DND-41 (cell line): Measurements from ENCODE around the gene FAR2.

ENCODE experiments used
- ATAC-seq: fragments of 200-7000 bp; cut with Tn5 transposase; 3 replicates; pipeline ENCODE4 v1.9.1; 2021; ENCODE audit warnings: low read depth; ENCODE audit not compliant: insufficient read depth
- DNase-seq: peaks from one replicate; pipeline ENCODE4 v3.0.0-alpha.2; 2020
- H2AFZ ChIP-seq: 2 replicates; pipeline ENCODE4 v1.6.0; 2012; ENCODE audit warnings: low read depth, low read length
- H3K27ac ChIP-seq: 2 replicates; pipeline ENCODE4 v1.5.1; 2012; ENCODE audit warnings: low read length, inconsistent platforms
- H3K27me3 ChIP-seq: fragments of 200-600 bp; sonication (generic); 2 replicates; pipeline ENCODE4 v1.6.0; 2012; ENCODE audit warnings: low read length, mild to moderate bottlenecking, inconsistent platforms; ENCODE audit not compliant: insufficient read depth, poor library complexity
- H3K36me3 ChIP-seq: 2 replicates; pipeline ENCODE4 v1.5.1; 2012; ENCODE audit warnings: low read length, inconsistent platforms; ENCODE audit not compliant: insufficient read depth
- H3K4me1 ChIP-seq: 2 replicates; pipeline ENCODE4 v1.5.1; 2012; ENCODE audit warnings: mild to moderate bottlenecking, low read length; ENCODE audit not compliant: insufficient read depth
- H3K4me2 ChIP-seq: 2 replicates; pipeline ENCODE4 v1.6.0; 2012; ENCODE audit warnings: mild to moderate bottlenecking, moderate library complexity, low read length, inconsistent platforms; ENCODE audit not compliant: insufficient read depth
- H3K4me3 ChIP-seq, 2 experiments: fragments of 200-600 bp in 1 of 2; shearing (Covaris generic) in 1 of 2; 2 replicates each; pipeline ENCODE4 v1.5.1; 2012 to 2016; ENCODE audit warnings: inconsistent platforms in 2 of 2, low read length in 2 of 2, mild to moderate bottlenecking in 2 of 2, low read depth in 1 of 2, moderate library complexity in 1 of 2
- H3K79me2 ChIP-seq: 2 replicates; pipeline ENCODE4 v1.6.0; 2012; ENCODE audit warnings: low read length, inconsistent platforms; ENCODE audit not compliant: insufficient read depth
- H3K9ac ChIP-seq: 2 replicates; pipeline ENCODE4 v1.6.0; 2012; ENCODE audit warnings: low read depth, mild to moderate bottlenecking, inconsistent platforms, low read length, moderate library complexity
- H3K9me3 ChIP-seq: 2 replicates; pipeline ENCODE4 v1.5.1; 2012; ENCODE audit warnings: low read length, moderate library complexity, mild to moderate bottlenecking, inconsistent platforms; ENCODE audit not compliant: insufficient read depth, severe bottlenecking
- H4K20me1 ChIP-seq: 2 replicates; pipeline ENCODE4 v1.6.0; 2012; ENCODE audit warnings: low read length; ENCODE audit not compliant: insufficient read depth
- EZH2 ChIP-seq: IDR thresholded peaks from 3 replicates; pipeline ENCODE4 v1.6.1; 2012; ENCODE audit warnings: borderline replicate concordance, low read depth, mild to moderate bottlenecking, moderate library complexity, low read length, inconsistent platforms; ENCODE audit not compliant: severe bottlenecking
- TF ChIP-seq, protein P1 (sequence below): IDR thresholded peaks from 2 replicates; pipeline ENCODE4 v1.5.1; 2012; ENCODE audit warnings: borderline replicate concordance, low read length, moderate library complexity, mild to moderate bottlenecking; ENCODE audit not compliant: poor library complexity, severe bottlenecking; ENCODE audit errors: extremely low read depth

FAR2 gene

DNA sequence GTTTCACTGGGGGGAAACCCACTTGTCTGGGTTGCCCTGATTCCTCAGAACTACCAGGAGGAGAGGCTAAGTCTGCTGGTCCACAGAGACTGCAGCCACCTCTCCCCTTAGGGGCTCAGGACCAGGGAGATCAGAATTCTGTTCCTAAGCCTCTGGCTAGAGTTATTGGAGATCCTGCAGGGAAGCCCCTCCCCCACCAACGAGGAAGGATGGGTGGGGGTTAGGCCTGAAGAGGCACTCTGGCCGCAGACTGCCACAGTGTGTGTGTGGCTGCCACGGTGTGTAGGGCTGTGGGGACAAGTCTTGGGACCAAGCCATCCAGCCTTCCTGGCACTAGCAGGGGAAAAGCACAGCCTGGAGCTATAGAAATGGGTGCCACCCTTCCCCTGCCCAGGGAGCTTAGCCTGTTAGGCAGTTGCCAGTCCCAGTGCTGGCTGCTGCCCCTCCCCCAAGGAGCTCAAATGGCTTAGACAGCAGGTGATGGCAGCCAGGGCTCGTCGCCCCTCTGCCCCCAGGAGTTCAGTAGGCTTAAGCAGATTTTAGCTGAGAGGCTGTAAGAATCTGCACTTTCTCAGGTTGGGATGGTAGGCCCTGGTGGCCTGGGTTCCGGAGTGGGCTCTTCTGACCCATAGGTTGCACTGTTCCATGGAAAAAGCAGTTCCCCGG lies 124.2 kb downstream of the FAR2 start:
- peaks cover 17% of the 10 kb centered on the region for H3K36me3 ChIP-seq
- DNase-seq (no peak), ATAC-seq (no peak)
- H3K79me2 ChIP-seq = no peaks in the 10 kb centered on the region
- no peak overlapping the region for H3K4me3 ChIP-seq
- H3K4me2 ChIP-seq = no peak overlapping the region
- no peaks in the 10 kb centered on the region for H3K9me3 ChIP-seq
- H2AFZ ChIP-seq = no peak overlapping the region
- no peaks in the 10 kb centered on the region for H4K20me1 ChIP-seq
- no peak overlapping the region for H3K27ac ChIP-seq
- no peak for TF ChIP-seq EZH2
- TF ChIP-seq, protein P1, sequence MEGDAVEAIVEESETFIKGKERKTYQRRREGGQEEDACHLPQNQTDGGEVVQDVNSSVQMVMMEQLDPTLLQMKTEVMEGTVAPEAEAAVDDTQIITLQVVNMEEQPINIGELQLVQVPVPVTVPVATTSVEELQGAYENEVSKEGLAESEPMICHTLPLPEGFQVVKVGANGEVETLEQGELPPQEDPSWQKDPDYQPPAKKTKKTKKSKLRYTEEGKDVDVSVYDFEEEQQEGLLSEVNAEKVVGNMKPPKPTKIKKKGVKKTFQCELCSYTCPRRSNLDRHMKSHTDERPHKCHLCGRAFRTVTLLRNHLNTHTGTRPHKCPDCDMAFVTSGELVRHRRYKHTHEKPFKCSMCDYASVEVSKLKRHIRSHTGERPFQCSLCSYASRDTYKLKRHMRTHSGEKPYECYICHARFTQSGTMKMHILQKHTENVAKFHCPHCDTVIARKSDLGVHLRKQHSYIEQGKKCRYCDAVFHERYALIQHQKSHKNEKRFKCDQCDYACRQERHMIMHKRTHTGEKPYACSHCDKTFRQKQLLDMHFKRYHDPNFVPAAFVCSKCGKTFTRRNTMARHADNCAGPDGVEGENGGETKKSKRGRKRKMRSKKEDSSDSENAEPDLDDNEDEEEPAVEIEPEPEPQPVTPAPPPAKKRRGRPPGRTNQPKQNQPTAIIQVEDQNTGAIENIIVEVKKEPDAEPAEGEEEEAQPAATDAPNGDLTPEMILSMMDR = no peak
- no peaks in the 10 kb centered on the region for H3K27me3 ChIP-seq
- H3K4me1 ChIP-seq = no peaks in the 10 kb centered on the region
- H3K9ac ChIP-seq = no peak overlapping the region

DNA sequence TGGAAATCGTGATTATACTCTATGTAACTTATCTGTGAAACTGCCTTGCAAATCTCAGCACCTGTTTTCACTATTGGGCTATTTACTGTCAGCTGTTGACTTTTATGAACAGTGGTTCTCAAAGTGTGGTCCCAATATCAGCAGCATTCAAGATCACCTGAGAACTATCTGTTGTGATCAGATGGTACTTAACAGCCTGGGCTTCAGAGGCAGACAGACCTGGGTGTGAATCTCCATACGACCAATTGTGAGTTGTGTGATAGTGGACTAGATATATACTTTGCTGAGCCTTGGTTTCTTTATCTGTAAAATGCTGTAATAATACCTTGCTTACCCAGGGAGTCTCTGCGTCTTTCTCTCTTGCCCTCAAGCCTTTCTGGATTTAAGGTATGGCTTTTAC lies 126.8 kb downstream of the FAR2 start:
- TF ChIP-seq EZH2 = no peak
- H3K4me2 ChIP-seq = no peak overlapping the region

DNA sequence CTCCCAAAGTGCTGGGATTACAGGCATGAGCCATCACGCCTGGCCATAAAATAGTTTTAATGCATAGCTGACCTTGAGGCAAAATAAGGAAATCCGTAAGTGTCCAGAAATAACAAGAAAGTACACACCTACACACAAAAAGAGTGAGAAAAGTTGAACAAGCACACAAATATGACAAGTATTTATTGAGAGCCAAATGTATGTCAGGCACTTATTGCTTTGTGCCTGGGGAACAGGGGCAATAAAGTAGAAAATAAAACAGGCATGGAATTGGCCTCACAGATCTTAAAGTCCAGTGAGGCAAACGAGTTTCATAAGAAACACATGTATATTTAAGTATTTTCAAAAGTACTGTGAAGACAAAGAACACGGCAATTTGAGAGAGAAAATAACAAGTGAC lies 128.2 kb downstream of the FAR2 start:
- H3K4me3 ChIP-seq = no peak overlapping the region
- ATAC-seq = no peak
- peaks cover 7% of the 10 kb centered on the region for H3K4me1 ChIP-seq
- H3K9ac ChIP-seq = no peak overlapping the region
- DNase-seq = no peak
- H3K36me3 ChIP-seq = peaks cover 8% of the 10 kb centered on the region; the same call in 1 of the 2 replicates
- no peak for TF ChIP-seq EZH2
- TF ChIP-seq, protein P1 = no peak
- H3K27me3 ChIP-seq = no peaks in the 10 kb centered on the region
- no peaks in the 10 kb centered on the region for H3K9me3 ChIP-seq
- H3K79me2 ChIP-seq = no peaks in the 10 kb centered on the region
- no peak overlapping the region for H2AFZ ChIP-seq
- no peaks in the 10 kb centered on the region for H4K20me1 ChIP-seq
- H3K27ac ChIP-seq = no peak overlapping the region
- H3K4me2 ChIP-seq = no peak overlapping the region

More for the DNA sequence above, 126.8 kb downstream of the FAR2 start:
- Histone ChIP-seq H3K27ac (no peak overlapping the region), H3K79me2 (no peaks in the 10 kb centered on the region), H3K9me3 (no peaks in the 10 kb centered on the region), H3K4me1 (no peaks in the 10 kb centered on the region), H3K9ac (no peak overlapping the region), H2AFZ (no peak overlapping the region), H4K20me1 (no peaks in the 10 kb centered on the region), H3K36me3 (peaks cover 12% of the 10 kb centered on the region), H3K4me3 (no peak overlapping the region), H3K27me3 (no peaks in the 10 kb centered on the region)
- ATAC-seq (no peak), DNase-seq (no peak)

DNA sequence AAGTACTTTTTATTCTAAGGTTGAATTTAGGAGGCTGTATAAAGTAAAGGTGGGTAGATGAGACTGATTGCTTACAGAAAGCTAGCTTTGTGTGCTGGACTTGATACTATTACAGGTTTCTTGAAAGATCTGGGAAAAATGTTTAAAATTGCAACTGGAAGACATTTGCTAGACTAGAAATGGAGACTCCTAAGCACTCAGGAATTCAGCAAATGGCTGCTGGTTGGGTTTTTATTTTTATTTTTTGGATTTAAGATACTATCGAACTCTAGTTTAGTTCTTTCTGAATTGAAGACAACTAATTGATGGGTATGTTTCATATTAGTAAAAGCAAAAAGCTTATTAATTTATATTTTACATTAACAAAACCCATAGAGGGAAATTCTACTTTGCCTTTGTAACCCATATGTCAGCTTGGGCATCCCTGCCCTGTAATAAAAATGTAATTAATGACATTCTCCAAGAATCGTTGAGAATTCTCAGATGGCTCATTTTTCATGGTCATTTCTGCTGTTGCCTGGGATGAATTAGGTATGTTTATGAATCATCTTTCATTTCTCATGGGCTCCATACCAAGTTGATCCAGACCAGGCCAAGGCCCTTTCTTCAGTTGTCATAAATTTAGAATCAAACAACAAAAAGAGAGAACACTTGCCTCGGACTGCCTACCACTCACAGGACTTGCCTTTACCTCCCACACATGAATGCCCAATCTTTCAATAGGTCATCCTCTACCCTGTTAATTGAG lies 129.8 kb downstream of the FAR2 start:
- Histone ChIP-seq H4K20me1 (no peaks in the 10 kb centered on the region), H3K9ac (no peak overlapping the region), H3K9me3 (no peaks in the 10 kb centered on the region), H3K4me2 (no peak overlapping the region), H3K27ac (no peak overlapping the region), H3K27me3 (no peaks in the 10 kb centered on the region), H3K79me2 (no peaks in the 10 kb centered on the region), H3K4me3 (no peak overlapping the region), H3K36me3 (no peaks in the 10 kb centered on the region), H2AFZ (no peak overlapping the region), H3K4me1 (peaks cover 15% of the 10 kb centered on the region)
- TF ChIP-seq, protein P1 = no peak
- TF ChIP-seq EZH2 = no peak
- no peak for DNase-seq
- ATAC-seq = no peak
